Myocyte (in vitro differentiated cells): Measurements from ENCODE around the gene TRRAP. TPM values are rescaled to one million over a fixed set of nuclear protein-coding genes. Genes with fewer than 3 reads are reported as not detected.
A peak's percentile ranks its signal among the peaks of the same experiment; 100 is the strongest.

Experiments
- DNase-seq: peaks from one replicate; pipeline ENCODE4 v3.0.0-alpha.2; 2012; ENCODE audit warnings: low read depth
- total RNA-seq: library from RNA; depleted of rRNA; stranded (reverse); fragments of >200 nt; gene quantifications from 2 replicates; pipeline ENCODE4 v1.2.3, GENCODE V29; 2014

TRRAP gene
- total RNA-seq, 1 donor from 2014 or later, result 24.0 TPM

- no peak for DNase-seq
Observed at GRCh38 chr7:98899816-98900215, 21.5 kb downstream of the TRRAP start.

DNA sequence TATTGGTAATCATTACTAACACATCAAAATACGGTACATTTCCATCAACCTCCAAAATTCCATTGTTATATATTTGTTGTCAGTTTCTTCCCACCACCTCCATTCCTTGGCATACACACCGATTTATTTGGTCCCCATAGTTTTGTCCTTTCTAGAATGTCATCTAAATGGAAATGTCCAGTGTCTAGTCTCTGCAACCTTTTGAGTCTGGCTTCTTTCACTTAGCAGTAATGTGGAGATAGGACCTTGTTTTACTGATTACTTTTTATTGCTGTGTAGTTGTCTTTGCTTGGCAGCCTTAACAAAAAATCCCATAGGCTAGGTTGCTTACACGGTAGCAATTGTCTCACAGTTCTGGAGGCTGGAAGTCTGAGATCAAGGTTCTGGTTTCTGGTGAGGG lies 22.5 kb downstream of the TRRAP start:
- no peak for DNase-seq

DNA sequence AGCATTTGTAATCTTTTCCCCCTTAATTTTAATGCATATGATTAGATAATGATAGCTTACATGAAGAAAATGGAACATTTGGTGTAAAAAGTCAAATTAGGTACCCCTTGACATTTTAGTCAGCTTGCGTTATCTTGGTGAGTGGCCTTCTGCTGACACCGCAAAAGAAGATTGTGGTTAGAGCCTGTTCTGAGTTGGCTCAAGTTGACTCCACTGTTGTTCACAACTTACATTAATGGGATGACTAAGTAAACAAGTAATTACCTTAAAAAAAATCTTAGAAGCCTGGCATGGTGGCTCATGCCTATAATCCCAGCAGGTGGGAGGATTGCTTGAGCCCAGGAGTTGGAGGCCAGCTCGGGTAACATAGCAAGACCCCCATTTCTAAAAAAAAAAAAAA lies 24.2 kb downstream of the TRRAP start:
- DNase-seq, result no peak

- DNase-seq, result no peak
Observed at GRCh38 chr7:98903246-98903645, 24.9 kb downstream of the TRRAP start.

GRCh38 chr7:98907570-98907969 lies 29.2 kb downstream of the TRRAP start:
- no peak for DNase-seq

GRCh38 chr7:98908585-98908984 lies 30.3 kb downstream of the TRRAP start:
- no peak for DNase-seq

- no peak for DNase-seq
Observed at GRCh38 chr7:98909487-98909886, 31.2 kb downstream of the TRRAP start.

DNA sequence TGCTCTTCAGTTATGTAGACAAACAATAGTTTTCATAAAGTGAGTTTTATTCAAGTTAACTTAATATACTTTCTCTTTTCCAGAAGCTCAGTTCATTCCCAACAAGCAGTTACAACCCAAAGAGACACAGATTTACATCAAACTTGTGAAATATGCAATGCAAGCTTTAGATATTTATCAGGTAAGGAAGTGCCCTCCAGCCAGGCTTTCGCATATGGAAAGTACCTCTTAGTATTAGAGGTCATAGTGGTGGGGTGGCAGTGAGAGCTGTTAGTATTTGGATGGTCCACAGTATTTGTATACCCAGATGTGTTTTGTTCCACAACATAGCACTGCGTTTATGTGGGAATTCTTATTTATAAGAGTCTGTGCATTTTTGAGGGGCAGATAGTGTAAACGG lies 32.1 kb downstream of the TRRAP start:
- no peak for DNase-seq

- no peak for DNase-seq
Observed at GRCh38 chr7:98911916-98912315, 33.6 kb downstream of the TRRAP start.

- DNase-seq, result no peak
Observed at GRCh38 chr7:98913026-98913425, 34.7 kb downstream of the TRRAP start.

DNA sequence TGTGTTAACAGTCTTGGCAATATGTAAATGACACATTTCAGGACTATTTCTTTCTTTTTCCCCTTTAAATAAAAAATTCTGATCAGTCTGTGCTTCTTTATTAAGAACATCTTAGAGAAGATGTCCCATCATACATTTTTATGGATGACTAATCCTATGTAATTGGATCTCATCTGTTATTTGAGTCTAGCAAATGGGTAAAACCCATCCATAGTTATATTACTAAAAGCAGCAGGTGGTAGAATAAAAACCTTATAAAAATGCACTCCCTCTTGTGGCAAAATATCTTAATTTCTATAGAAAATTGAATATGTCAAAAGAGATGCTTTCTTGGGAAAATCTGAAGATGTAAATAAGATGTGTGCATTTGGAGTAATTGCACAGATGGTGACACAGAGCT lies 35.3 kb downstream of the TRRAP start:
- DNase-seq, result no peak

- DNase-seq, result no peak
Observed at GRCh38 chr7:98917331-98917730, 39.0 kb downstream of the TRRAP start.

- DNase-seq, result no peak
Observed at GRCh38 chr7:98921608-98922372, 43.5 kb downstream of the TRRAP start.

DNA sequence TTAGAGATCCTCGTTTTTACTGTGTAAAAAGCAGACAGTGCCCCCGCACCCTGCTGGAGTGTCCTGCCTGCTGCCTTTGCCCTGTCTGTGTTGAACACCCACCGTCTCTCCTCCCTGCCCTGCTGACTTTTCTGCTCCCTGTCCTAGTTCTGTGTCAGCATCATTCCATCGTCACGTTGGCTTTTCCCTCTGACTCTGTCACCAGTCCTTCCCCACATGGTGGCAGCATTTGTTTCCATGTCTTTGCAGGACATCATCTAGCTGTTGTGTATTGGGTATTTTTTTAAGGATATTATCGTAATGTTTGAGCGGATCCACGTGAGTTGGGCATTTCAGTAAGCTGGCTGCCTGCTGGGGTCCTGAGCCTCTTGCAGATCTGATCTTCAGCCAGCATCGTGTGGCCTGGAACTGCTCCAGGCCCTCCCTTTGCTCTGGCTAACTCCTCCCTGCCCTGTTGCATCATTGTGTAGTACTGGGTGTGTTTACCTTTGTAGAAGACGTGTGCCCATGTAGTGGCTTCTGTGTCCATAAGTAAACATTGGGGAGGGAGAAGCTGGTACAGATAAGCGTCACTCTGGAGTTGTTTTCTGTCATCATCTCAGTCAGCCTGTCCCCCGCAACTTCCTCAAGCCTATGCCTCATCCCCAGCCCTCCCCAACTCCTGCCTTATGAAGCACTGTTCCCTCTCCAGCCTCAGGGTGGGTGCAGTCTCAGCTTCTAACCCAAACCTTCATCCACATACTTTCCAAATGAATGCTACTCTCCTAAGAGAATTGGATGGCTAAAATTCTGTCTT lies 44.3 kb downstream of the TRRAP start:
- no peak for DNase-seq

GRCh38 chr7:98923512-98923911 lies 45.2 kb downstream of the TRRAP start:
- DNase-seq, result no peak

GRCh38 chr7:98927125-98927524 lies 48.8 kb downstream of the TRRAP start:
- DNase-seq, result no peak

DNA sequence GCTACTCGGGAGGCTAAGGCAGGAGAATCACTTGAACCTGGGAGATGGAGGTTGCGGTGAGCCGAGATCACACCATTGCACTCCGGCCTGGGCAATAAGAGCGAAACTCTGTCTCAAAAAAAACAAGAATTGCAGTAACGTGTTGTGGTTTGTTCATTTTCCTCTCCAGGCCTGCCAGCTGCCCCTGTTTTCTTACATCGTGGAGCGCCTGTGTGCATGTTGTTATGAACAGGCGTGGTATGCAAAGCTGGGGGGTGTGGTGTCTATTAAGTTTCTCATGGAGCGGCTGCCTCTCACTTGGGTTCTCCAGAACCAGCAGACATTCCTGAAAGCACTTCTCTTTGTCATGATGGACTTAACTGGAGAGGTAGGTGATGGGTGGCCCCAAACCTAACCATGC lies 52.1 kb downstream of the TRRAP start:
- no peak for DNase-seq

GRCh38 chr7:98930921-98931320 lies 52.6 kb downstream of the TRRAP start:
- DNase-seq, result no peak

GRCh38 chr7:98933321-98933720 lies 55.0 kb downstream of the TRRAP start:
- DNase-seq, result no peak

GRCh38 chr7:98934267-98934666 lies 55.9 kb downstream of the TRRAP start:
- DNase-seq, result no peak

DNA sequence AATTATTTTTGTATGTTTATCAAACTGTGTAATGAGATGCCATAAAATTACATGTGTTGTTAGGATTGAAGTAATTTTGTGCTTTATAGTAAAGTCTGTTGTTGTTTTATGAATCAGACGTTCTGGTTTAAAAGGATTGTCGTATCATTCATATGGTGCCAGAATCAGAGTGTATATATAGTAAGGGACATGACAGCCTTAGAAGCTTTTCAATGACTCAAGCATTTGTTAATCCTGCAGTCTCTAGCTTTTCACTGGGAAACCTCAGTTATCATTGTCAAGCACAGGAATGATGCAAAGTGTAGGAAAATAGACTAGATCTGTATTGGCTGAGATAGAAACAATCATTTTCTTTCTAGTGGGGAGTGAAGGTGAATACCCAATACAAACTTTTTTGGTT lies 57.5 kb downstream of the TRRAP start:
- peak; percentile 52 for DNase-seq

DNA sequence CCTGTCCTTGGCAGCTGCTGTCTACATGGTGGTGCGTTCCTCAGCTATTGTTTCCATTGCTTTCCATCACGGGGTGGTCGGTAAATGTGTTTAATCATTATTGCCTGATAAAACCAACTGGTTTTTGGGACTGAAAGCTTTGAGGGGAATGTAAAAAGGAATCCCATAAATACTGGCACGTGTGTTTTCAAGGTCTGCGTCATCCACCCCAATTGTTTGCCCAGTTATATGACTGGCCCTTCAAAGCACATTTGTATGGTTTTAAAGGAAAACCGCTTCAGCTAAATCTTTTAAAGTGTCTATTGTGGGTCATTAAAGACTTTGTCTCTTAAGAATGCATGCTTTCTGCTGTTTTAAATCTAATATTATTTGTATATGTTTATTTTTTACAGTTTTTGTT lies 65.0 kb downstream of the TRRAP start:
- no peak for DNase-seq

- no peak for DNase-seq
Observed at GRCh38 chr7:98944386-98944785, 66.1 kb downstream of the TRRAP start.
